ENCODE measurements around the gene PLEKHA3.
"Not testable (repeated sequence)": the region's sequence is repeated elsewhere in the genome, so short reads cannot be mapped to it uniquely, and the experiment has no call there.

Gene PLEKHA3

DNA sequence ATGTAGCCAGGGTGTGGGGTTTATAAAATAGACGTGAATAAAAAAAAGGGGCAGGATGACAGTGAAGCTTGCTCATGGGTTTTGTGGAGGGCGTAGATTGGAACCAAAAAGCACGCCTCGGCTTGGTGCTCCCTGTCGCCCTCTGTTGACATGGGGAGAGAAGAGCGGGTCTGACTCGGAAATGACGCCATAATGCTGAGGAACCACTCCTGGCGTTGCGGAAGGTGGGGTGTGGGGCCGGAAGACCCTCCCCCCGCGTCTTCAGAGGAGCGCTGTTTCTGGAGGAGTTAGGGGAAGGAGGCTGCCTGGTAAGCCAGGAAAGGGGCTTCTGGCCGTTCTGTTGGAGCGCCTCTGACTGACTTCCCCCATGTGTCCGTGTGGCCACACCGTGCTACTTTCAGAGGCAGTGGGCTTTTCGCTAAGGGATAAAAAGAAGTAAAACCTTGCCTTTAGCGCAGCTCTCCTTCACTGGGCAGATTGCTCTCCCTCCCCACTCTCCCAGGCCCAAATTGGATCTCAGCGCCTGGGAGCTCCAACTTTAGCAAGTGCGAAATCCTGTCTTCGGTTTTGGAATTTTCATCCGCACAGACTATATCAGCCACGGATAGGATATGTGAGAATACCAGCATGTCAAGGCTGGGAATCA, 42.8 kb downstream of the PLEKHA3 start:
- DNase-seq (ENCODE audit: low read depth in 3 of 3, low spot score in 1 of 3): peak; percentile 40 to 68 (median 62)

DNA sequence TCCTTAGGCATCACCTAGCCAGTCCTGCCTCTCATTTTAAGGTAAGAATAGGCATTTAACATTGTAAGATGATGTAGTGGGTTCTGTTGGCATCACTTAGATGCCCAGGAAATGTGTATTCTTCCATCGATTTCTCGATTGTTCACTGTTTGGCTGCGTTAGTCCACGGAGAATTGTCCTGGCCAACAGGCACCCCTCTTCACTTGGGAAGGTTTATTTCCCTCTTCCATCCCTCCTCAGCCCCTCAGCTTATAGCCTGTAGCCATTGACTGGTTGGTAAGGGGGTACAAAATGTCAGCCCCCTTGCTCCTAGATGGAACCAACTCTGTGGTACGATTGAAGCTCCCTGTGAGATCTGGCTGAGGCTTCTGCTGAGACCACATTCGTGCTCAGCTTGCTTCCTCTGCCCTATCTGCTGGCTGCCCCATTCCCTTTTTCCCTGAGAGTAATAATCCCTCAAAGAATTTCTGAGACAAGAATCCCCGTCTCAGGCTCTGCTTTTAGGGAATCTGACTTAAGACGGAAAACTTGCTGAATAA, 43.4 kb downstream of the PLEKHA3 start:
- no peak for DNase-seq (ENCODE audit: low read depth in 3 of 3, low spot score in 1 of 3)

DNA sequence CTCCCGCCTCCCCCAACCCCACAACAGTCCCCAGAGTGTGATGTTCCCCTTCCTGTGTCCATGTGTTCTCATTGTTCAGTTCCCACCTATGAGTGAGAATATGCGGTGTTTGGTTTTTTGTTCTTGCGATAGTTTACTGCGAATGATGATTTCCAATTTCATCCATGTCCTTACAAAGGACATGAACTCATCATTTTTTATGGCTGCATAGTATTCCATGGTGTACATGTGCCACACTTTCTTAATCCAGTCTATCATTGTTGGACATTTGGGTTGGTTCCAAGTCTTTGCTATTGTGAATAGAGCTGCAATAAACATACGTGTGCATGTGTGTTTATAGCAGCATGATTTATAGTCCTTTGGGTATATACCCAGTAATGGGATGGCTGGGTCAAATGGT, 44.8 kb downstream of the PLEKHA3 start:
- DNase-seq (ENCODE audit: low read depth in 3 of 3, low spot score in 1 of 3): not testable (repeated sequence)

DNA sequence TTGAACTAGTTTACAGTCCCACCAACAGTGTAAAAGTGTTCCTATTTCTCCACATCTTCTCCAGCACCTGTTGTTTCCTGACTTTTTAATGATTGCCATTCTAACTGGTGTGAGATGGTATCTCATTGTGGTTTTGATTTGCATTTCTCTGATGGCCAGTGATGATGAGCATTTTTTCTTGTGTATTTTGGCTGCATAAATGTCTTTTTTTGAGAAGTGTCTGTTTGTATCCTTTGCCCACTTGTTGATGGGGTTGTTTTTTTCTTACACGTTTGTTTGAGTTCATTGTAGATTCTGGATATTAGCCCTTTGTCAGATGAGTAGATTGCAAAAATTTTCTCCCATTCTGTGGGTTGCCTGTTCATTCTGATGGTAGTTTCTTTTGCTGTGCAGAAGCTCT, 45.2 kb downstream of the PLEKHA3 start:
- not testable (repeated sequence) for DNase-seq (ENCODE audit: low read depth in 3 of 3, low spot score in 1 of 3)

DNA sequence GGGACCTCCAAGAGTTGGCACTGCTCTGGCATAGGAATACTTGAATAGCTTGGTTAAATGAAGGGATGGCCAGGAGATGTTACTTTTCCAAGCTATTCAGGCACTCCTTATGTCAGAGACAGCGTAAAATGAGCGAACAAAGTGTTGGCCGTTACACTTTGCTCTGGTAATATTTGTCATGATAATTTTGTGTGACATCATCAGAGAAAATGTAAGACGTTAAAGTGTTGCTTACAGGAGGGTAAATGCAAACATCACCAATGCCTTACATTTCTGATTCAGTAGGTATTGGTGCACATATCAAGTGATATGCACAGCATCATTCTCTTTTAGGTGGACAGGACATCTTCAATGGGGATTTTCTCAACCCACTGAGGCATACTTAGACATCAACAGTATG, 46.0 kb downstream of the PLEKHA3 start:
- DNase-seq (ENCODE audit: low read depth in 3 of 3, low spot score in 1 of 3): no peak

DNA sequence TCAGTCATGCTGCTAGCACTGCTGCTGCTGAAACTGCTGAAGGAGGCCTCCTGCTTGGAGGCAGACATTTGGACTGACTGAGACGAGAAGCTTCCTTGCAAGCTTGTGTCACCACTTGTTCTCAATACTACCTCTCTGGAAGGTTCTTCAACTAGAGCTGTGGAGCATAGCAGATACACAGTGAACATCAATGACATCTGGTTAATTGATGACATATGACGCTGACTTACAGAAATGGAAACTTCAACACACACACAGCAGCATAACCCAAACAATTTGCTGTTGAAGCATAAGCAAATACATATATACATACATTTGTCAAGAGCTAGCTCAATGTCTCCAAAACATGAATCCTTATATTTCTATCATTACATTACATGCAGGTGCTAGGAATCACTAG, 47.3 kb downstream of the PLEKHA3 start:
- no peak for DNase-seq (ENCODE audit: low read depth in 3 of 3, low spot score in 1 of 3)

DNA sequence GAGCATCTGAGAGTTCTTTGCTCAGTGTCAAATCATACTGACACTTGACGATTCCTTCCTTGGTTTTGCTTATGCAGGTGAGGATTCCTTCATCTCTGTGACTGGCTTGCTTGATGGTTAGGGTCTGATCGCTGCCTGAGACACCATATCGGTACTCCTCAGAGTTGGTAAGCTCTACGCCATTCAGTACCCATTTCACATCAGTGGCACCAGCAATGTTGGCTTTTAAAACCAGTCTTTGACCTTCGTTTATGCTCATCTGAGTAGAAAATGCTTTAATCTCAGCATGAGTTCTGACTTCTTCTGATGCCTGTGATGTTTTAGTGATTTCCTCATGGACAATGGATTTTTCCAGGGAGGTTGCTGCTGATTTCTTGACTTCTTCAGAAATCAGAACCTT, 48.4 kb downstream of the PLEKHA3 start:
- DNase-seq (ENCODE audit: low read depth in 3 of 3, low spot score in 1 of 3): no peak

DNA sequence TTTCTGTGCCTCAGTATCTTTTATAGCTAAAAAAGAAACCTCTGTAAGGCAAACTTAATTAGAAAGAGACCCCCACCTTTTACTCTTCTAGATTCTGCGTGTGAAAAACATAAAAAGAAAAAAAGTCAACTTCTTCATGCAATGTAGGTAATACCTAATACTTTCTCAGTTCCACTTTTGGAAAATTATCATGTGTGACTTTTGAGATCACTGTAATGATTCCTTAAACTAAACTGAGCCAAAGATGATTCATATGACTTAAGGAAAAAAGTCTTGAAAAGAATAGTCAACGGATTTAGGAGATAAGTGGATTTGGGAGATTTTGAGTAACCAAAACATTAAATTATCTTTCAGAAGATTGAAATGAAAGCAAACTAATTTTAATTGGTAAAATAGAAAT, 48.9 kb downstream of the PLEKHA3 start:
- no peak for DNase-seq (ENCODE audit: low read depth in 3 of 3, low spot score in 1 of 3)

DNA sequence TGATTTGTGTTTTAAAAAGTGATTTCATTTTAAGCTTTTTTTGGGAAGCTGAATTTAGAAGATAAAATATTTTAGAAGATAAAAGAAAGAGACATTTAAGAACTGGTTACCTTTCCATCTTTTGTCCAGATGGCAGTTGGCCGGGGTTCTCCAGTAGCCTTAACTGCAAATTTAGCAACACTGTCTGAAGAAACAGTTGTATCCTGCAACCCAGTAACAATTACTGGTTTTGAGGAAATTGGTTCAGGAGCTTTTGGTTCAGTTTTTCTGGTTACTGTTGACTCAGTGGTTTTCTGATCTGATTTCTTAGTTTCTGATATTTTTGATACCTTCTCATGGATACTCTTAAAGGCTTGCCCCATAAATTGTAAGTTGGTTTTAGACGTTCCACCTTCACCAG, 49.9 kb downstream of the PLEKHA3 start:
- DNase-seq (ENCODE audit: low read depth in 3 of 3, low spot score in 1 of 3): no peak

DNA sequence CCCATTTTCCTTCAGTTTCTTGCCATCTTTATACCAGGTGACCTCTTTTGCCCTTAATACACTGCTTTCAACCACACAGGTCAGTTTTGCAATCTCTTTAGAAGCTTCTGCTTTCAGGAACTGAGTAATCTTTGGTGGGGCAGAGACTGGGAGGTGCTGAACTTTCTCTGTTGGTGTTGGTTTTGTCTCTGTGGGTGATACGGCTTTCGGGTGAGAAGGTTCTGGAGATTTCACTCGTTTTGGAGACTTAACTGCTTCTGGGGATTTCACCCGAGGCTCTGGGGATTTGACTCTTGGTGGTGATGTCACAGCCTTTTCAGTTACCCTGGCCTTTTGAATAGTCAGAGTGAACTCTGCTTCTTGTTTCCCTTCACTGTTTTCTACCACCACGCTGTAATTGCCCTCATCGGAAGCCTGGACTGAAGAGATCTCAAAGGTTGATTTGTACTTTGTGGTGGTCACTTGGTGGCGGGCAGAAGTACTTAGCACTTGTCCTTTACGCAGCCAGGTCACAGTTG, 50.4 kb downstream of the PLEKHA3 start:
- DNase-seq (ENCODE audit: low read depth in 3 of 3, low spot score in 1 of 3): no peak

DNA sequence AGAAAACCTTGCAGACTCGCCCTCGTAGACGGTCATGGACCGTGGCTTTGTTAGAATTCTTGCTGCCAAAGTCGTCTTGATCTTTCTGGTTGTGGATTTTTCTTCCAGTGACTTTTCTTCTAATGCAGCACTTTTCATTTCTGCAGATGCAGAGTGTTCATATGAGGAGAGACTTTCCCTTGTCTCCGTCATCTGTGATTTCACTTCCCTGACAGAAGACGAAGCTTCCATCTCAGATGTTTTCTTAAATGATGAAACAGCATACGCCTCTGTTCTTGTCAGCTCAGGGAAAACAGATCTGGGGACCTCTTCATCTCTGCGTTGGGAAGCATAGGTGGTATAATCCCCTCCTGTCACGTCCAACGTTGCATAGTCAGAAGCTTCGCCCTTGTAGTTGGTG, 50.9 kb downstream of the PLEKHA3 start:
- DNase-seq (ENCODE audit: low read depth in 3 of 3, low spot score in 1 of 3): no peak

DNA sequence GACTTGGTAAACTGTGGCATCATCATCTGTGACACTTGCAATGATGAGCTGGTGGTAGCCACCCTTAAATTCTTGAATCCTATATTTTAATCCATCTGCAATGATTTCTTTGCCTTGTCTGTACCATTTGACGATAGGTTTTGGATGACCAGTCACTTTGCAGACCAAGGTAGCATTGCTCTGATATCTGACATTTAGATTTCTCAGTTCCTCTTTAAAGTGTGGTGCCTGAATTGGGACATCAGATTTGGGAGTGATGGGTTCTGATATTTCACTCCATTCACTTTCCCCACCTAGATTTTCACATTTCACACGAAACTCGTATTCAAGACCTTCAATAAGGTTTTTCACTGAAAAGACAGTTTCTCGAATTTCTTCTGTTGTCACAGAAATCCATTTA, 55.8 kb downstream of the PLEKHA3 start:
- DNase-seq (ENCODE audit: low read depth in 3 of 3, low spot score in 1 of 3): no peak

DNA sequence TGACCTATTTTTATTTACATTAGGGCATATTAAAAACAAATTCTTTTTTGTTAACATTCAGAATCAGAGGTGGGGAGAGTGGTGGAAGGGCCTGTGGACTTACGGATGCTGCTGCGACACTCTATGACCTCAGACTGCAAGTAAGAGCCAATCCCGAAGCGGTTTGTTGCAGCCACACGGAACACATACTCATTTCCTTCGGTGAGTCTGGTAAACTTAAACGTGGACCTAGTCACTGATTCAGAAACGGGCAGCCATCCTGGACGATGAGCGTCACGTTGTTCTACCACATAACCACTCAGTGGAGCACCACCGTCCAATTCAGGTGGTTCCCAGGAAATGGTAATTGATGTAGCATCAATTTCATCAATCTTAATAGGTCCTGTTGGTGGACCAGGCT, 61.9 kb downstream of the PLEKHA3 start:
- DNase-seq (ENCODE audit: low read depth in 3 of 3, low spot score in 1 of 3): no peak

DNA sequence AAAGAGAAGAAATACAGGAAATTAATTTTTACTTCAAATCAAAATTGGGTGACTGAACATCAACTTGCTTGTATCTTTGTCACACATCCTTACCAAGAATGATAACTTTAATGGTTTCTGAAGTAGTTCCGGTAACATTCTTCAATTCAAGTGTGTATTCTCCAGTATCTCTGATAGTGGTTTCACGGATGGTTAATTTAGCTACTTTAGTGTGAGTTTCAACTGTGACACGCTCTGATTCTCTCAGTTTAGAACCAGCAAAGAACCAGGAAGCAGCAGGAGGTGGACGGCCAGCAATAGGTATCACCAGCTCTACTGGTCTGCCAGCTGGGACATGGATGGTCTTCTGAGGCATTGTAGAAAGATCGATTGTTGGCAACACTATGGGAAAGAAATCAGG, 62.3 kb downstream of the PLEKHA3 start:
- no peak for DNase-seq (ENCODE audit: low read depth in 3 of 3, low spot score in 1 of 3)

DNA sequence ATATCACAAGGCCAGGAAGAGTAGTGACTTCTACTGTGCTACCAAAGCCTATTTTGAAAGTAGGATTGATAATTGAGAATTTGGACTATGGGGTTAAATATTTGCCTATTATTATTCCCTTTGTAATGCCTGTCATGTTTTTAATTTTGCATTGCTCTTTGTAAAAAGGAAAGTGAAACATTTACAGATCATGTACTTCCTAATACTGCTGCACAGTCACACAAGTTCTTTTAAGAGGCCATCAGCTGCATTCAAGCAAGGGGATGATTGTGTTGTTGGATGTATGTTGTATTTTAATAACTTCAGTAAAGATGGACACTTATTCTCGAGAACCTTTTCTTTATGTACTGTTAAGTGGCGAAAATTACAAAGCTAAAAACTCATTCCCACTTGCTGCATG, 70.1 kb downstream of the PLEKHA3 start:
- DNase-seq (ENCODE audit: low read depth in 3 of 3, low spot score in 1 of 3): no peak

DNA sequence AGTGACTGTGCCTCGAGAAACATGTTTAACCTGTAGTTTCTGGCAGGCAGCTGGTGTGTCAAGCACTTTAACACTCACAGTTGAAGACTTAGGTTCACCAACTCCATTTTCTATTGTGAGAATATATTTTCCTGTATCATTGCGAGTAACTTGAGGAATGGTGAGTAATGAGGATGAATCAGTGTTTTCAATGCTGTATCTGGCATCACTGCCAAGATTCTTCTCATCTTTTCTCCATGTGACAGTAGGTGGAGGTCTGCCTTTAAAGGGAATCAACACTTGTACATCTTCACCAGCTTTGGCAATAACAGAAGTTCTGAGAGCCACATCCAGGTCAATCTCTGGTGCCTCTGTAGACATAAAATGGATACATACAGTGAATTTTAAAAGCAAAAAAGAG, 72.8 kb downstream of the PLEKHA3 start:
- DNase-seq (ENCODE audit: low read depth in 3 of 3, low spot score in 1 of 3): no peak

All from stimulated activated CD4-positive, alpha-beta T cell treated with anti-CD3 and anti-CD28 coated beads, TNF-alpha, amount 100 ng/mL, for 1 hour (primary cell).